ENCODE data around the gene UNC13A. TPM values are rescaled to one million over a fixed set of nuclear protein-coding genes. Genes with fewer than 3 reads are reported as not detected.

UNC13A gene
- polyA plus RNA-seq, 1 donor from 2014 or later, result 7.8 TPM

DNA sequence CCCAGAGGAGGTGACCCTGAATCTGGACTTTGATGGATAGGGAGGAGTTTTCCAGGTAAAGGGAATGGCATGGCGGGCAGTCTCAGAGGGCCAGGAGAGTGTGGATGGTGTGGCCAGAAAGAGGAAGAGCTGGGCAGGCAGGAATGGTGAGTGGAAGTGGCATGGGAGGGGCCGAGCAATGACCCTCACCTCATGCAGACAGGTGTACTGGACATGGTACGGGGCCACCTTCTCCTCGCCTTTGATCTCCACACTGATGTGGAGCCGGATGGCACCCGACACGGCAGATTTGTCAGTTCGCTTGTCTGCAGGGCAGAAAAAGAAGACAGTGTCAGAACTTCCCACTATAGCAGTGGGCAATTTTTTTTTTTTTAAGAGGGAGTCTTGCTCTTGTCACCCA is 45.5 kb downstream of the UNC13A start:
- Histone ChIP-seq H3K27me3 (ENCODE audit: insufficient read depth, low read depth, low read length) (no peaks in the 10 kb centered on the region), H3K9me2 (ENCODE audit: insufficient read depth, low read length) (no peaks in the 10 kb centered on the region), H3K4me3 (ENCODE audit: low read length) (no peak overlapping the region), H3F3A (ENCODE audit: insufficient read depth, low read length, poor library complexity, severe bottlenecking) (no peaks in the 10 kb centered on the region), H3K9me3 (ENCODE audit: low read length) (no peaks in the 10 kb centered on the region), H4K20me1 (ENCODE audit: insufficient read depth) (no peaks in the 10 kb centered on the region), H3K4me2 (ENCODE audit: low read length) (no peak overlapping the region), H3K27ac (ENCODE audit: low read length) (no peak overlapping the region), H3K79me2 (replicated peaks; ENCODE audit: insufficient read depth, low read length) (no peaks in the 10 kb centered on the region), H2AFZ (ENCODE audit: low read depth, low read length) (no peak overlapping the region), H3K9ac (ENCODE audit: low read length) (no peak overlapping the region), H3K36me3 (ENCODE audit: insufficient read depth, low read length) (peaks cover 3% of the 10 kb centered on the region)
- TF ChIP-seq CTCF (IDR thresholded peaks at IDR 0.05; ENCODE audit: poor library complexity, severe bottlenecking) (no peak), RAD21 (conservative IDR thresholded peaks at IDR 0.05) (no peak), TAF1 (IDR thresholded peaks at IDR 0.05; ENCODE audit: low read depth) (no peak), MXI1 (conservative IDR thresholded peaks at IDR 0.05; ENCODE audit: poor library complexity, severe bottlenecking) (no peak)

DNA sequence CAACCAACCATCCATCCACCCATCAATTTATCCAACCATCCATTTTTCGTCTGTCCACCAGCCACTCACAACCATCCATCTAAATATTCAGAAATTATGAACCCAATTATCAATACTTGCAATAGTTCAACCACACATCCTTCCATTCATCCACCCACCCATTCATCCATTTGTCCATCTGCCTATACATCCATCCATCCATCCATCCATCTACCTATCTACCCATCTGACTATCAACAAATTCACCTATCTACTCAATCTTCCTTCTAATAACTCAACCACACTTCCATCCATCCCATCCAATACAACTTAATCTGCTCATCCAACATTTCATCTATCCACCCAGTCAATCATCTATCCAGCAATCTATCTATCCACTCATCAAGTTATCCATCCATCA is 46.3 kb downstream of the UNC13A start:
- Histone ChIP-seq H3K27ac (ENCODE audit: low read length) (no peak overlapping the region), H3F3A (ENCODE audit: insufficient read depth, low read length, poor library complexity, severe bottlenecking) (no peaks in the 10 kb centered on the region), H3K4me2 (ENCODE audit: low read length) (no peak overlapping the region), H4K20me1 (ENCODE audit: insufficient read depth) (no peaks in the 10 kb centered on the region), H3K36me3 (ENCODE audit: insufficient read depth, low read length) (peaks cover 3% of the 10 kb centered on the region), H3K79me2 (replicated peaks; ENCODE audit: insufficient read depth, low read length) (no peaks in the 10 kb centered on the region), H3K9ac (ENCODE audit: low read length) (no peak overlapping the region), H3K9me2 (ENCODE audit: insufficient read depth, low read length) (no peaks in the 10 kb centered on the region), H3K4me3 (ENCODE audit: low read length) (no peak overlapping the region), H3K27me3 (ENCODE audit: insufficient read depth, low read depth, low read length) (no peaks in the 10 kb centered on the region), H3K9me3 (ENCODE audit: low read length) (no peaks in the 10 kb centered on the region), H2AFZ (ENCODE audit: low read depth, low read length) (no peak overlapping the region)
- TF ChIP-seq POLR2AphosphoS5 (IDR thresholded peaks at IDR 0.05), result no peak
- no peak for TF ChIP-seq TAF1 (IDR thresholded peaks at IDR 0.05; ENCODE audit: low read depth)
- no peak for TF ChIP-seq EP300 (conservative IDR thresholded peaks at IDR 0.05; ENCODE audit: poor library complexity, severe bottlenecking)
- no peak for TF ChIP-seq SMC3 (conservative IDR thresholded peaks at IDR 0.05; ENCODE audit: poor library complexity)
- no peak for TF ChIP-seq RAD21 (conservative IDR thresholded peaks at IDR 0.05)
- no peak for TF ChIP-seq EZH2 (IDR thresholded peaks at IDR 0.05; ENCODE audit: borderline replicate concordance, insufficient read depth, low read length, poor library complexity, severe bottlenecking)
- TF ChIP-seq MXI1 (conservative IDR thresholded peaks at IDR 0.05; ENCODE audit: poor library complexity, severe bottlenecking), result no peak
- TF ChIP-seq CTCF (IDR thresholded peaks at IDR 0.05; ENCODE audit: poor library complexity, severe bottlenecking), result no peak
- TF ChIP-seq, protein P1, sequence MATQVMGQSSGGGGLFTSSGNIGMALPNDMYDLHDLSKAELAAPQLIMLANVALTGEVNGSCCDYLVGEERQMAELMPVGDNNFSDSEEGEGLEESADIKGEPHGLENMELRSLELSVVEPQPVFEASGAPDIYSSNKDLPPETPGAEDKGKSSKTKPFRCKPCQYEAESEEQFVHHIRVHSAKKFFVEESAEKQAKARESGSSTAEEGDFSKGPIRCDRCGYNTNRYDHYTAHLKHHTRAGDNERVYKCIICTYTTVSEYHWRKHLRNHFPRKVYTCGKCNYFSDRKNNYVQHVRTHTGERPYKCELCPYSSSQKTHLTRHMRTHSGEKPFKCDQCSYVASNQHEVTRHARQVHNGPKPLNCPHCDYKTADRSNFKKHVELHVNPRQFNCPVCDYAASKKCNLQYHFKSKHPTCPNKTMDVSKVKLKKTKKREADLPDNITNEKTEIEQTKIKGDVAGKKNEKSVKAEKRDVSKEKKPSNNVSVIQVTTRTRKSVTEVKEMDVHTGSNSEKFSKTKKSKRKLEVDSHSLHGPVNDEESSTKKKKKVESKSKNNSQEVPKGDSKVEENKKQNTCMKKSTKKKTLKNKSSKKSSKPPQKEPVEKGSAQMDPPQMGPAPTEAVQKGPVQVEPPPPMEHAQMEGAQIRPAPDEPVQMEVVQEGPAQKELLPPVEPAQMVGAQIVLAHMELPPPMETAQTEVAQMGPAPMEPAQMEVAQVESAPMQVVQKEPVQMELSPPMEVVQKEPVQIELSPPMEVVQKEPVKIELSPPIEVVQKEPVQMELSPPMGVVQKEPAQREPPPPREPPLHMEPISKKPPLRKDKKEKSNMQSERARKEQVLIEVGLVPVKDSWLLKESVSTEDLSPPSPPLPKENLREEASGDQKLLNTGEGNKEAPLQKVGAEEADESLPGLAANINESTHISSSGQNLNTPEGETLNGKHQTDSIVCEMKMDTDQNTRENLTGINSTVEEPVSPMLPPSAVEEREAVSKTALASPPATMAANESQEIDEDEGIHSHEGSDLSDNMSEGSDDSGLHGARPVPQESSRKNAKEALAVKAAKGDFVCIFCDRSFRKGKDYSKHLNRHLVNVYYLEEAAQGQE (IDR thresholded peaks at IDR 0.05; ENCODE audit: borderline replicate concordance), result no peak

Measured in neural cell (in vitro differentiated cells).